Neutrophil (primary cell): ENCODE data around the gene JPH2.

Source experiments
- H3K27ac ChIP-seq: fragments of 200-600 bp; sonication (generic); 2 replicates; pipeline ENCODE4 v1.5.1; 2016; ENCODE audit warnings: mild to moderate bottlenecking, moderate library complexity
- H3K27me3 ChIP-seq: fragments of 200-600 bp; sonication (generic); 2 replicates; pipeline ENCODE4 v1.6.0; 2016; ENCODE audit warnings: mild to moderate bottlenecking
- H3K36me3 ChIP-seq: fragments of 200-600 bp; sonication (generic); 2 replicates; pipeline ENCODE4 v1.5.1; 2017
- H3K4me1 ChIP-seq, 2 experiments: fragments of 200-600 bp in 1 of 2; sonication (generic) in 1 of 2; 1 replicate in 1 of 2; 2 replicates in 1 of 2; pipeline versions ENCODE4 v1.5.1 to v1.6.1; 2013 to 2016; ENCODE audit warnings: low read depth in 1 of 2, low read length in 1 of 2, mild to moderate bottlenecking in 1 of 2, moderate library complexity in 1 of 2; ENCODE audit not compliant: control insufficient read depth in 1 of 2, insufficient read depth in 1 of 2
- H3K4me3 ChIP-seq, 2 experiments: fragments of 200-600 bp in 1 of 2; sonication (generic) in 1 of 2; 1 replicate in 1 of 2; 2 replicates in 1 of 2; pipeline ENCODE4 v1.5.1; 2013 to 2016; ENCODE audit warnings: low read depth in 1 of 2, low read length in 1 of 2, mild to moderate bottlenecking in 1 of 2, moderate library complexity in 1 of 2
- H3K9me3 ChIP-seq: fragments of 200-600 bp; sonication (generic); 2 replicates; pipeline ENCODE4 v1.5.1; 2016
- CTCF ChIP-seq: fragments of 200-600 bp; sonication (generic); IDR thresholded peaks from 2 replicates; pipeline ENCODE4 v1.5.1; 2016; ENCODE audit warnings: antibody characterized with exemption

Gene JPH2

DNA sequence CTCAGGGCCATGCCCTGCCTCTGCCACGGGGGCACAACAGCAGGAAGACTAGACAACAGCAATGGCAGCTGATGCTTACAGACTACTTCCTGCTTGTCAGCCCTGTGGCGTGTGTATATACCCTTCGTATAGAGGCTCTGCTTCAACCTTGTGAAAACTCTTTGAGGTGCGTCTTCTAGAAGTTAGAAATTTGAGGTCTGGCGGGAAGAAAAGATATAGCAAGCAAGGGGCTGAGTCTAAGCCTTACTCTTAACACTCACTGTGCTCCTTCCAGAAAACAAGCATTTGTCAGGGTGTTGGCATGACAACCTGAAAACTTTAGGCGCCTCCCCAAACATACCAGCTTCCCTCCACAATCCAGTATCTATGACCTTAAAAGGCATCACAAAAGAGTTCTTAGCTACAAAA is 33.3 kb downstream of the JPH2 start:
- no peaks in the 10 kb centered on the region for H3K4me1 ChIP-seq
- H3K36me3 ChIP-seq = no peaks in the 10 kb centered on the region
- H3K9me3 ChIP-seq = no peaks in the 10 kb centered on the region
- H3K4me3 ChIP-seq = no peak overlapping the region
- TF ChIP-seq CTCF = no peak
- H3K27me3 ChIP-seq = peaks cover 59% of the 10 kb centered on the region
- H3K27ac ChIP-seq = no peak overlapping the region

DNA sequence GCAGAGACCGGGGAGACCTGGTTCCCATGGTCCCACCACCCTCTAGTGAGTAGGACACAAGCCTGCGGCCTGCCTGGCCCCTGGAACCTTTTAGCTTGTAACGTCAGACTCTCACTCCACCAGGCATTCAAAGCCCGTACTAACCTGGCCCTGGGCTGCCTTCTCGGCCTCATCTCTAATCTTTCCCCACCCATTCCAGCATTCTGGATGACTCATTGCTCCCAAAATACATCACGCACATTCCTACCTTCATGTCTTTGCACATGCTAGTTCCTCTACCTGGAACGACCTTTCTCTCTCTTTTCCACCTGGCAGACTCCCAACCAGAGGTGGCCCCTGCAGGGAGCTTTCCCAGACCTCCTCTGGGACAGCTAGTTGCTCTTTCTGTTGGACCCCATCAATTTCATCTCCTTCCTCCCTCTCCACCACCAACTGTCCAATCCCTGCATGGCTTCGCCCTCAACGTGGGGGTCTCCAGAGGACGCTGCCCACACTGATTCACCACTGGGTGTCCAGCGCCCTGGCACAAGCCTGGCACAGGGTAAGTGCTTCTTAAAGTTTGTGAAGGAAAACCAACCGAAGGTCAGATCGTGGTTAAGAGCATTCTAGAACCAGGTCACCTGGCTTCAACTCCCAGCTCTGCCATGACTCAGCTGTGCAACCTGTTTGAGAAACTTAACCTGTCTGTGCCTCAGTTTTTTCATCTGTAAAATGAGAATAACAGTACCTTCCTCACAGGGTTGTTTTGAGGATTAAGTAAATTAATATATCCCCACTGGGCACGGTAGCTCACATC is 35.2 kb downstream of the JPH2 start:
- Histone ChIP-seq H3K4me1 (no peaks in the 10 kb centered on the region), H3K27me3 (peaks cover 41% of the 10 kb centered on the region), H3K4me3 (no peak overlapping the region), H3K9me3 (no peaks in the 10 kb centered on the region), H3K36me3 (no peaks in the 10 kb centered on the region), H3K27ac (no peak overlapping the region)
- no peak for TF ChIP-seq CTCF

DNA sequence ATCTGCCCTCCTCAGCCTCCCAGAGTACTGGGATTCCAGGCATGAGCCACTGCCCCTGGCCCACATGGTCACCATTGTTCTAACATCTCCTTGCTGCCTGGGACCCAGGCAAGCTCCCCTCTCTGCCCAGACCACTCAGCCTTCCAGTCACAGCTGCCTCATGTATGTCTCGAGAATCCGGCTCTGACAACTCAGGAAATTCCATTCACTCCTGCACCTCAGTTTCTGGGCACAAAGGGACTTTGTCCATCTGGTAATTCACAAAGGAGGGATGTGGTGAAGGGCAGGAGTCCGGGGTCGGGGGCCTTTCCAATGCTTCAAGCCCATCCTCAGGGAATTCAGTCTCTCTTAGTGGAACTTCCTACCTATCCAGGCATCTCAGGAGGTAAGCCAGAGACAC is 40.7 kb downstream of the JPH2 start:
- H3K9me3 ChIP-seq = no peaks in the 10 kb centered on the region
- no peak for TF ChIP-seq CTCF
- H3K4me1 ChIP-seq = no peaks in the 10 kb centered on the region

GRCh38 chr20:44145131-44145775 is 41.7 kb downstream of the JPH2 start:
- Histone ChIP-seq H3K36me3 (no peaks in the 10 kb centered on the region), H3K4me3 (no peak overlapping the region), H3K27me3 (peaks cover 12% of the 10 kb centered on the region), H3K9me3 (no peaks in the 10 kb centered on the region), H3K4me1 (no peaks in the 10 kb centered on the region), H3K27ac (no peak overlapping the region)
- no peak for TF ChIP-seq CTCF

More for the DNA sequence above, 40.7 kb downstream of the JPH2 start:
- H3K4me3 ChIP-seq = no peak overlapping the region
- H3K27ac ChIP-seq = no peak overlapping the region
- H3K36me3 ChIP-seq = no peaks in the 10 kb centered on the region
- peaks cover 4% of the 10 kb centered on the region for H3K27me3 ChIP-seq

DNA sequence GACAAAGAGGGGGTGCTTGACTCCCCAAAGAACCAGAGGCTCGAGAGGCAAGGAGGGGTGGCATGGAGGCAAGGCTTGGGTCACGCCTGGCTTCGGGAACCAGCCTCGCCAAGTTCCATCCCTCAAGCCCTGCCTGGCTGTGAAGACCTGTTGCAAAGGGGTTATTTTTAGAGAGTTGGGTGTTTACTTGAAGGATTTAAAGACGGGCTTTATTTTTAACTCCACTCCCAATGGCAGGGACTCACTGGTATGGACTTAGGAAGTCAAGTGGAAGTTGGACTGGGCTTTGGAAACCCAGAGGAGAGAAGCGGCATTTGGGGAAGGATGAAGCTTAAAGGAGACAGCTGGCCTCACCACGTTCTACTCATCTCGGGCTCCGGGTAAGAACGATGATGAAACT is 43.1 kb downstream of the JPH2 start:
- Histone ChIP-seq H3K27me3 (peaks cover 26% of the 10 kb centered on the region), H3K4me3 (no peak overlapping the region), H3K9me3 (no peaks in the 10 kb centered on the region), H3K36me3 (no peaks in the 10 kb centered on the region), H3K4me1 (no peaks in the 10 kb centered on the region), H3K27ac (no peak overlapping the region)
- TF ChIP-seq CTCF = no peak
